K562 (cell line): Measurements from ENCODE around the gene SKIDA1.
"Not testable (repeated sequence)": the region's sequence is repeated elsewhere in the genome, so short reads cannot be mapped to it uniquely, and the experiment has no call there.

Experiments used
- POLR2A ChIP-seq: fragments of 450-650 bp; conservative IDR thresholded peaks from 2 replicates; pipeline ENCODE4 v1.6.1; 2016
- SMC3 ChIP-seq: conservative IDR thresholded peaks from 2 replicates; pipeline ENCODE4 v1.6.1; 2011; ENCODE audit warnings: low read depth, low read length, improper control_type of control experiment; ENCODE audit not compliant: insufficient read depth
- THRAP3 ChIP-seq: fragments of 450-650 bp; IDR thresholded peaks from 2 replicates; pipeline ENCODE4 v1.6.1; 2016; ENCODE audit warnings: mild to moderate bottlenecking, inconsistent platforms, borderline replicate concordance
- TRIM28 ChIP-seq: fragments of 450-650 bp; IDR thresholded peaks from 2 replicates; pipeline ENCODE4 v1.6.1; 2017
- ZBTB1 ChIP-seq: sonication (generic); formaldehyde crosslinking; IDR thresholded peaks from 2 replicates; pipeline ENCODE4 v1.8.1; 2023; ENCODE audit warnings: missing genetic modification reagents, low read depth, mild to moderate bottlenecking, borderline replicate concordance
- ZNF143 ChIP-seq: sonication (generic); formaldehyde crosslinking; IDR thresholded peaks from 2 replicates; pipeline ENCODE4 v1.9.0; 2022; ENCODE audit warnings: mild to moderate bottlenecking, missing genetic modification reagents
- ZNF431 ChIP-seq: sonication (generic); formaldehyde crosslinking; IDR thresholded peaks from 2 replicates; pipeline ENCODE4 v1.8.0; 2022; ENCODE audit warnings: mild to moderate bottlenecking, missing genetic modification reagents
- ZNF586 ChIP-seq: fragments of 450-650 bp; formaldehyde crosslinking; conservative IDR thresholded peaks from 2 replicates; pipeline ENCODE4 v1.4.0; 2020; ENCODE audit warnings: mild to moderate bottlenecking, moderate library complexity
- TF ChIP-seq, protein P1 (sequence below), 3 experiments: IDR thresholded peaks in 2 of 3; conservative IDR thresholded peaks in 1 of 3; 2 replicates each; pipeline ENCODE4 v1.5.1; 2011 to 2012; ENCODE audit warnings: low read length in 3 of 3, mild to moderate bottlenecking in 3 of 3, control low read depth in 2 of 3, improper control_type of control experiment in 1 of 3, inconsistent platforms in 1 of 3, low read depth in 1 of 3, mixed read lengths in 1 of 3, moderate library complexity in 1 of 3; ENCODE audit not compliant: insufficient read depth in 2 of 3

DNA sequence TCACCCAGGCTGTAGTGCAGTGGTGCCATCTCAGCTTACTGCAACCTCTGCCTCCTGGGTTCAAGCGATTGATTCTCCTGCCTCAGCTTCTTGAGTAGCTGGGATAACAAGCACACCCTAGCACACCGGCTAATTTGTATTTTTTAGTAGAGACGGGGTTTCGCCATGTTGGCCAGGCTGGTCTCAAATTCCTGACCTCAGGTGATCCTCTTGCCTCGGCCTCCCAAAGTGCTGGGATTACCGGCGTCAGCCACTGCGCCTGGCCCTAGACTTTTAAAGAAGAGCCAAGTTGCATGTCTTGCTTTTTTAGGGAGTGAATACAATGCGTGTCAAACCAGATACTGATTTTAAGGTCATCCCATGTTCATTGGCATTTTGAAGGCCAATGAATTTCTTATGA, 10.5 kb upstream of the SKIDA1 start:
- TF ChIP-seq ZNF143 (CRISPR knock-in tag); THRAP3; POLR2A; ZNF586; ZNF431 (CRISPR knock-in tag); TRIM28; ZBTB1 (CRISPR knock-in tag); SMC3: not testable (repeated sequence)
- TF ChIP-seq, protein P1, sequence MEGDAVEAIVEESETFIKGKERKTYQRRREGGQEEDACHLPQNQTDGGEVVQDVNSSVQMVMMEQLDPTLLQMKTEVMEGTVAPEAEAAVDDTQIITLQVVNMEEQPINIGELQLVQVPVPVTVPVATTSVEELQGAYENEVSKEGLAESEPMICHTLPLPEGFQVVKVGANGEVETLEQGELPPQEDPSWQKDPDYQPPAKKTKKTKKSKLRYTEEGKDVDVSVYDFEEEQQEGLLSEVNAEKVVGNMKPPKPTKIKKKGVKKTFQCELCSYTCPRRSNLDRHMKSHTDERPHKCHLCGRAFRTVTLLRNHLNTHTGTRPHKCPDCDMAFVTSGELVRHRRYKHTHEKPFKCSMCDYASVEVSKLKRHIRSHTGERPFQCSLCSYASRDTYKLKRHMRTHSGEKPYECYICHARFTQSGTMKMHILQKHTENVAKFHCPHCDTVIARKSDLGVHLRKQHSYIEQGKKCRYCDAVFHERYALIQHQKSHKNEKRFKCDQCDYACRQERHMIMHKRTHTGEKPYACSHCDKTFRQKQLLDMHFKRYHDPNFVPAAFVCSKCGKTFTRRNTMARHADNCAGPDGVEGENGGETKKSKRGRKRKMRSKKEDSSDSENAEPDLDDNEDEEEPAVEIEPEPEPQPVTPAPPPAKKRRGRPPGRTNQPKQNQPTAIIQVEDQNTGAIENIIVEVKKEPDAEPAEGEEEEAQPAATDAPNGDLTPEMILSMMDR (IDR thresholded peaks at IDR 0.05 in 2 of 3, conservative IDR thresholded peaks at IDR 0.05 in 1 of 3; ENCODE audit: insufficient read depth in 2 of 3, low read depth in 1 of 3, low read length in 3 of 3): not testable (repeated sequence)
